H1 (cell line): ENCODE measurements around the gene MS4A18. TPM values are rescaled to one million over a fixed set of nuclear protein-coding genes. Genes with fewer than 3 reads are reported as not detected.

Experiments
- BACH1 ChIP-seq: IDR thresholded peaks from 2 replicates; pipeline ENCODE4 v1.6.1; 2012; ENCODE audit warnings: low read length, improper control_type of control experiment
- BRCA1 ChIP-seq: IDR thresholded peaks from 2 replicates; pipeline ENCODE4 v1.6.1; 2012; ENCODE audit warnings: low read depth, low read length, improper control_type of control experiment
- CHD1 ChIP-seq: IDR thresholded peaks from 2 replicates; pipeline ENCODE4 v1.6.1; 2012; ENCODE audit warnings: low read depth, low read length, improper control_type of control experiment
- HDAC2 ChIP-seq, 2 experiments: fragments of 300-600 bp in 1 of 2; sonication (generic) in 1 of 2; IDR thresholded peaks; 2 replicates each; pipeline ENCODE4 v1.6.1; 2011 to 2012; ENCODE audit warnings: low read depth in 2 of 2, low read length in 2 of 2, mild to moderate bottlenecking in 2 of 2, moderate library complexity in 2 of 2, borderline replicate concordance in 1 of 2, inconsistent platforms in 1 of 2
- JUND ChIP-seq: IDR thresholded peaks from 2 replicates; pipeline ENCODE4 v1.6.1; 2011; ENCODE audit warnings: mild to moderate bottlenecking, improper control_type of control experiment, low read length
- KDM1A ChIP-seq: fragments of 200-600, 300-600 bp; sonication (generic); IDR thresholded peaks from 2 replicates; pipeline ENCODE4 v1.7.1; 2016; ENCODE audit warnings: mild to moderate bottlenecking, low read length, borderline replicate concordance
- KDM4A ChIP-seq: IDR thresholded peaks from one replicate; pipeline ENCODE4 v1.7.1; 2012; ENCODE audit warnings: low read depth, mild to moderate bottlenecking, moderate library complexity, low read length, inconsistent platforms; ENCODE audit not compliant: severe bottlenecking
- MAFK ChIP-seq: IDR thresholded peaks from 2 replicates; pipeline ENCODE4 v1.6.1; 2012; ENCODE audit warnings: low read depth, mild to moderate bottlenecking, improper control_type of control experiment, low read length
- PHF8 ChIP-seq: fragments of 200-600 bp; sonication (generic); conservative IDR thresholded peaks from 2 replicates; pipeline ENCODE4 v1.7.1; 2012; ENCODE audit warnings: low read depth, mild to moderate bottlenecking, inconsistent platforms, low read length, moderate library complexity
- POU5F1 ChIP-seq: IDR thresholded peaks from 2 replicates; pipeline ENCODE4 v1.6.1; 2011; ENCODE audit warnings: low read depth, mild to moderate bottlenecking, low read length, moderate library complexity
- RNF2 ChIP-seq: fragments of 200-900, 300-1000 bp; sonication (generic); IDR thresholded peaks from 2 replicates; pipeline ENCODE4 v1.7.1; 2016; ENCODE audit warnings: borderline replicate concordance, low read depth, mild to moderate bottlenecking, antibody characterized with exemption, low read length; ENCODE audit not compliant: poor library complexity, severe bottlenecking; ENCODE audit errors: missing control alignments
- SUZ12 ChIP-seq: fragments of 200-600 bp; sonication (generic); IDR thresholded peaks from 2 replicates; pipeline ENCODE4 v1.6.1; 2012; ENCODE audit warnings: mild to moderate bottlenecking, inconsistent platforms, low read length, moderate library complexity, mixed read lengths
- TAF7 ChIP-seq: optimal IDR thresholded peaks from 2 replicates; pipeline ENCODE3; 2011; ENCODE audit warnings: low read depth, mild to moderate bottlenecking, inconsistent platforms, low read length, moderate library complexity, borderline replicate concordance
- polyA plus RNA-seq, 7 experiments: library from polyadenylated mRNA; depleted of rRNA in 3 of 7; stranded (reverse) in 5 of 7; unstranded in 2 of 7; fragments of >200 nt in 5 of 7; fragments of 200-250 nt in 2 of 7; gene quantifications; 1 replicate in 5 of 7; 2 replicates in 1 of 7; 4 replicates in 1 of 7; pipeline versions ENCODE4 v1.2.1 to v1.2.3, GENCODE V29; 2011 to 2013; ENCODE audit warnings: missing spikeins in 2 of 7, mixed read lengths in 2 of 7
- total RNA-seq: library from RNA; stranded (reverse); fragmentation: NEBNext Ultra II Directional; extraction: Animal tissue kit (Norgen Biotek cat#: 25700); gene quantifications from 2 replicates; pipeline ENCODE4 v1.2.1, GENCODE V29; 2021

The MS4A18 gene
- total and polyA plus RNA-seq, 2 of the 8 experiments (the other 6 are each of a cell fraction or from before 2014, with no cell fraction given) = not detected

DNA sequence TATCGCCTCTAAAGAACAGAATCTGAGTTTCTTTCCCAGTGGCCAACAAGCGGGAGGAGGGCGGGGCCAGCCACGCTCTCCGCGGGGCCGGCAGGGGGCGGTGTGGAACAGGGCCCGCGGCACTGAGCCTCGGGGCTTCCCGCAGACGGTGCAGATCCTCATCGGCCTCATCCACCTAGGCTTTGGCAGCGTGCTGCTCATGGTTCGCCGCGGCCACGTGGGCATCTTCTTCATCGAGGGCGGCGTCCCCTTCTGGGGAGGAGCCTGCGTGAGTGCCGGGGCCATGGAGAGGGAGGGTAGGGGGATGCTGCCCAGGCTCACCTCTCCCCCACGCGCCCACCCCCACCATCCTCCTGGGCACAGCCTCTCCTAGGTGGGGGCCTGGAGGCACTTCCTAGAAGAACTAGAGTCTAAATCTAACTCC, 42.9 kb downstream of the MS4A18 start (continued):
- no peak for TF ChIP-seq RNF2
- no peak for TF ChIP-seq BACH1
- TF ChIP-seq JUND = no peak
- TF ChIP-seq POU5F1 = no peak
- no peak for TF ChIP-seq SUZ12
- TF ChIP-seq HDAC2 (IDR thresholded peaks at IDR 0.05; ENCODE audit: borderline replicate concordance in 1 of 2, low read depth in 2 of 2, low read length in 2 of 2) = 0 out of 4 replicates have a peak, but pooled peaks of 1 of the 2 experiments have one; percentile 29
- TF ChIP-seq KDM1A = no peak; the same call in 1 of the 2 replicates
- TF ChIP-seq CHD1 = no peak
- TF ChIP-seq PHF8 = no peak
- TF ChIP-seq MAFK = no peak
- no peak for TF ChIP-seq TAF7
- no peak for TF ChIP-seq BRCA1
- TF ChIP-seq KDM4A = no peak
